ENCODE data around the gene PALB2. TPM values are rescaled to one million over a fixed set of nuclear protein-coding genes. Genes with fewer than 3 reads are reported as not detected.

The PALB2 gene
- total RNA-seq, 1 donor from 2014 or later, result 4.6 TPM

DNA sequence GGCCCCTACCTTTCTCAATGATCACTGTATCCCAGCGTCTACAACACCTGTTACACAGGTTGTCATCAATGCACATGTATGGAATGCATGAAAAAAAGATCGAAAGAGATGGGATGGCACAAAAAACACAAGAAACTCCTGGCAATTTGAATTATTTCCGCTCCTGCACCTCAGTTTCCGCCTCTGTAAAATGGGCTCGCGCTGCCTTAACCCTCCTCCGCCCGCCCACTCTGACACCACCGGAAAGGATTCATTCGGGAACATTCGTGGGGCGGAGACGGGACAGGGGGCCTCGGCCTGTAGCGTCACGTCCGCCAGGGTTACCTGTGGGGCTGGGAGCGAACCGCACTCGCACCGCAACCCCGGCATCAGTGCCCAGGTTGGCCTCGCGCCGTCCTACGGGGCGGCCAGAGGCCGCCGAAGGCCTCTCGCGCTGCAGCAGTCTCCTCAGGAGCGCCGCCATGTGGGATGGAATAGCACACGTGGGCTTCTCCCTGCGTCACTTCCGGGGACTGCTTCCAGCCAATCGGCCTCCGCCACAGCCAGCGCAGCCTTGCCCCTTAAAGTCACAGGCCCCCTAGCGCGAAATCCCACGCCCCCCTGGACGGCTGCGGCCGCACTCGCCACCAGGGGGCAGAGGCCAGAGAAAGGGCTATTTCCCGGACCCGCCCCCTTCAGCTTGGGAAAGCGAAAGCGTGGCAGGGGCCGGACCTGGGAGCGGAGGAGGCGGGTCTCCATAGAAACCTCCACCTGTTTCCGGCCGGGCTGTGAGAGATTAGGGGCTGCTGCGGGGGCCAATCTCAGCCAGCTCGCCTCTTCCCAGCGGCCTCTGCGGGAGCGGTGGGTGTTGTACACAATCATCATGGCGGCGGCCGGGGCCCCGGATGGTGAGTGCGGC lies 84.0 kb downstream of the PALB2 start, which contains the start of the genes EARS2 and UBFD1:
TSS of gene EARS2 (minus strand) at position 470 of the 898 bp plus-strand sequence. CDS start at position 463, 7 bp downstream.
TSS of gene UBFD1 (plus strand) at position 847 of the 898 bp plus-strand sequence. CDS start at position 863, 16 bp downstream.
- peak; percentile 94 for ATAC-seq
- DNase-seq (ENCODE audit: low spot score), result peak; percentile 99

DNA sequence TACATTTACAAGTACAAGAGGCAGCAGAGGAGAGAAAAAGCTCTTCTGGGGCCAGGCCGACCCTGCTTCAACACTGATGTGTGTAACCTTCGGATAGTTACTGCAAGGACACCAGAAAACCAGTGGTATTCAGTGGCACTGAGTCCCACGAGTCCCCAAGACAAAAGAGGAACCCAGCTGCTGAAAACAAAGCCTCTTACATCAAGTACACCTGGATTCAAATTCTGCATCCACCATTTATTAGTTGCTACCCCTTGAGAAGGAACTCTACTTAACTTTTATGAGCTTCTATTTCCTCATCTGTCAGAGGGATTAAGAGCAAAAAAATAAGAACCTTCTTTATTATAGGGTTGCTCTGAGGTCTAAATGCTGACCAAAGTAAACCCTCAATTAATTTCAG lies 86.6 kb downstream of the PALB2 start:
- no peak for ATAC-seq

More for the DNA sequence above, 86.6 kb downstream of the PALB2 start:
- no peak for DNase-seq (ENCODE audit: low spot score)

Other genes starting within 250 kb of the PALB2 start
- 6.8 TPM for gene COG7, start 188.1 kb downstream of the PALB2 start, total RNA-seq
- 30.2 TPM for gene GGA2, start 130.8 kb downstream of the PALB2 start, total RNA-seq
- 15.9 TPM for gene EARS2, start 84.0 kb downstream of the PALB2 start, total RNA-seq
- 32.9 TPM for gene UBFD1, start 83.6 kb downstream of the PALB2 start, total RNA-seq
- gene NDUFAB1, start 45.0 kb downstream of the PALB2 start, total RNA-seq, result 64.3 TPM
- gene DCTN5, start 156 bp upstream of the PALB2 start, total RNA-seq, result 17.2 TPM
- 1.0 TPM for gene PLK1, start 37.6 kb upstream of the PALB2 start, total RNA-seq
- gene ERN2, start 71.9 kb upstream of the PALB2 start, total RNA-seq, result 0.05 TPM
- not detected for gene CHP2, start 113.7 kb upstream of the PALB2 start, total RNA-seq
- 3.3 TPM for gene PRKCB, start 194.7 kb upstream of the PALB2 start, total RNA-seq